NOMO-1 treated with dmso at 0.1 percent for 144 hours (cell line): ENCODE results near the gene CXCL13.
"Not testable (repeated sequence)": the region's sequence is repeated elsewhere in the genome, so short reads cannot be mapped to it uniquely, and the experiment has no call there.

Experiments used
- DNase-seq: peaks from one replicate; lab custom pipeline; 2025; ENCODE audit not compliant: unreplicated experiment; lab: John Stamatoyannopoulos, UW

The CXCL13 gene

DNA sequence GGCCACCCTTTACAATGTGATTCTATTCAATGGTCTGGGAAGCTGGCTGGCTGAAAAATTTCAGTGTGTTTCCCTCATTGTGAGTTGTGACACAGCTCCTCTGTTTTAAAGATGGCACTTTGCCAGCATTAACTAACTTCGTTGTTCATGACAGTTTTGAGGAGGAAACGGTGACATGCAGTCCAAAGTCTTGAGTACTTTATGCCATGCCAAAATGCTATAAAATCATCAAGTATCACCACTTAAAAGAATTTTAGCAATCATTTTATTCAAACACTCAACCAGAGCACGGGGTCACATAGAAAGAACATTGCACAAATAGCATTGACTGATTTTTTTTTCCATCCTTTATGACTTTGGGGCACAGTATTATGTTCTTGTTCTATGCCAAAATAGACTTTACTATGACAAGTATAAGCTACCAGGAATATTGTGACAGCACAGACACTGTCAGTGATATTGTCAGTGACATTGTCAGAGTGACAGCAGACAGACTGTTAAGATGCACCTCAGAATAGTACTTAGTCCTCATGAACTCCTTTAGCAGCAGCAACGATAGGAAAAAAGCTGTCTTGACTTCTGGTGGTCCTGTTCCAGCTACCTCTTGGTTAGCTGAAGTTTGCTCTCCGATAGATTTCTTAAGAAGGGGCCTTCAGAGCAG, 46.7 kb downstream of the CXCL13 start:
- DNase-seq = no peak

DNA sequence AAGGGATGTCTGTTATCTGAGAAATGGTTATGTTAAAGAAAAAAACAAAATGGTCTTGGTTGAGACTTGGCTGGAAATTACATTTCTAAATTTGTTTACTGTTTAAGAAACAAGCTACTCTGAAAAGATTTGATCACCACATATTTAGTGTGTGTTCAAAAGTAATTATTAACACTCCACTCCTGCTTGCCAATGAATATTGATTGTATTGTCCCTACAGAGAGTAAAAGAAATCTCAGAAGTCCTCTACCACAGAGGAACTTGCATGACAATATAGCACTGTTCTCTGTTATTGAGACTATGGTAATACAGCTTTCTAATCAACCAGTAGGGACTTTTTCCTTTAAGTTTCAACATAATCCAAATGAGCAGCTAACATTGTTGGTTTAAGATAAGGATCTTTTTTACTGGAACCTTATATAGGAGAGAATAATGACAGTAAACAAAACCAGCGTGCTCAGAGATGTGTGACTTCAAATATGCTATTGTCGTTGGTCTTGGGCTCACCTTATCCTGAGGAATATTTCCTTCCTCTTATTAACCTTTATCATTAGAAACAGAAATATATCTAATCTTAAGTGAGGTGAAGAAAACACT, 47.6 kb downstream of the CXCL13 start:
- DNase-seq = no peak

DNA sequence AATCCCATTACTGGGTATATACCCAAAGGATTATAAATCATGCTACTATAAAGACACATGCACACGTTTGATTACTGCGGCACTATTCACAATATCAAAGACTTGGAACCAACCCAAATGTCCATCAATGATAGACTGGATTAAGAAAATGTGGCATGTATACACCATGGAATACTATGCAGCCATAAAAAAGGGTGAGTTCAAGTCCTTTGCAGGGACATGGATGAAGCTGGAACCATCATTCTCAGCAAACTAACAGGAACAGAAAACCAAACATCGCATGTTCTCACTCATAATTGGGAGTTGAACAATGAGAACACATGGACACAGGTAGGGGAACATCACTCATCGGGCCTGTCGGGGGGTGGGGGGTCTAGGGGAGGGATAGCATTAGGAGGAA, 54.7 kb downstream of the CXCL13 start:
- DNase-seq = not testable (repeated sequence)
